NCI-H2227 treated with DMSO at 0.1 percent for 48 hours (cell line): ENCODE measurements around the gene FAM124A.

Experiments
- DNase-seq: peaks from one replicate; lab custom pipeline; 2025; lab: John Stamatoyannopoulos, UW

FAM124A gene, protein sequence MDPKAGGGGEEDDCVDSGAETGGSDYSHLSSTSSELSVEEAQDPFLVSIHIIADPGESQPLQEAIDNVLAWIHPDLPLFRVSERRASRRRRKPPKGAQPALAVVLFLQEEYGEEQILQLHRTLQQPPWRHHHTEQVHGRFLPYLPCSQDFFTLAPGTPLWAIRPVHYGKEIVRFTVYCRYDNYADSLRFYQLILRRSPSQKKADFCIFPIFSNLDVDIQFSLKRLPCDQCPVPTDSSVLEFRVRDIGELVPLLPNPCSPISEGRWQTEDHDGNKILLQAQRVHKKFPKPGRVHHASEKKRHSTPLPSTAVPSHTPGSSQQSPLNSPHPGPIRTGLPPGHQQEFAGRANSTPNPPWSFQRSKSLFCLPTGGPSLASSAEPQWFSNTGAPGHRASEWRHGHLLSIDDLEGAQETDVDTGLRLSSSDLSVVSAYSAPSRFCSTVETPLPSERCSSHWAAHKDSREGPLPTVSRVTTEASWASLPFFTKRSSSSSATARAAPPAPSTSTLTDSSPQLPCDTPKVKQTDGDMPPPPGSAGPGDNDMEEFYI

DNA sequence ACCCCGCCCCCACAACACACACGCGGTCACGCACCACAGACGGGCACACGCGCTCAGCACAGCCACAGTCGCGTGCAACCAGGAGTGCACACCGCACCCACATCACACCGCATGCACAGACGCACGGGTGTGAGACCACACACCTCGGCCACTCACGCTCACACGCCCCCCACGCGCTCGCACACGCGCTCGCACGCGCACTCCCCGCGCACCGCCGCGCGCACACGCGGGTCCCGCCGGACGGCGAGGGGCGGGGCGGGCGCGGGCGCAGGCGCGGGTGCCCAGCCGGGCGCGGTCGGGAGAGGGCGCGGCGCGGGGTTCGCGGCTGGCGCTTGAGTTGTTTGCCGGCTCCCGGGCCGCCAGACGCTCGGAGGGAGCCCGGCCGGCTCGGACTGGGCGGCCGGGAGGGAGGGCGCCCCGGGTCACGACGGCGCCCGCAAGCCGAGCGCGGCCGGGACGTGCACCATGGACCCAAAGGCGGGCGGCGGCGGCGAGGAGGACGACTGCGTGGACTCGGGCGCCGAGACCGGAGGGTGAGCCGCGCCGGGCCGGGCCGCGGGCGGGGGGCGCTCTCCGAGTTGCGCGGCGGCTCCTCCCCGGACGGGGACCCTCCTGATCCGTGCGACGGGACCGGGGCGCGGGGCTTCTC is at the start of gene FAM124A:
Gene FAM124A (plus strand): TSS at position 362 of the 649 bp plus-strand sequence. CDS start 104 bp downstream, at position 466.
- peak; percentile 11 for DNase-seq

DNA sequence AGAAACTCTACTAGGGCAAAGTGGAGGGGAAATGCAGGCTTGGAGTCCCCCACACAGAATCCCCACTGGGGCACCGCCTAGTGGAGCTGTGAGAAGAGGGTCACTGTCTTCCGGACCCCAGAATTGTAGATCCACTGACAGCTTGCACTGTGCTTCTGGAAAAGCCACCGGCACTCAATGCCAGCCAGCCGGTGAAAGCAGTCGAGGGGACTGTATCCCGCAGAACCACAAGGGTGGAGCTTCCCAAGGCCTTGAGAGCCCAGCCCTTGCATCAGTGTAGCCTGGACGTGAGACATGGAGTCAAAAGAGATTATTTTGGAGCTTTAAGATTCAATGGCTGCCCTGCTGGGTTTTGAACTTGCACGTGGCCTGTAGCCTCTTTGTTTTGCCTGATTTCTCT is 47.2 kb upstream of the FAM124A start:
- DNase-seq: no peak

DNA sequence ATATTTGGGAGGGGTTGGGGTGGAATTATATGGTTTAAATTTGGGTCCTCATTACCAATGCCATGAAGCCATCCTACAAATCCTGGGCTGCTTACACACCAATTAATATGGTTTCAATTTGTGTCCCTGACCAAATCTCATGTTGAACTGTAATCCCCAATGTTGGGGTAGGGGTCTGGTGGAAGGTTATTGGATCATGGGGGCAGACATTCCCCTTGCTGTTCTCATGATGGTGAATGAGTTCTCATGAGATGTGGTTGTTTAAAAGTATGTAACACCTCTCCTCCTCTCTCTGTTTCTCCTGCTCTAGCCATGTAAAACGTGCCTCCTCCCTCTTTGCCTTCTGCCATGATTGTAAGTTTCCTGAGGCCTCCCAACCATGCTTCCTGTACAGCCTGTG is 46.6 kb upstream of the FAM124A start:
- DNase-seq: no peak

DNA sequence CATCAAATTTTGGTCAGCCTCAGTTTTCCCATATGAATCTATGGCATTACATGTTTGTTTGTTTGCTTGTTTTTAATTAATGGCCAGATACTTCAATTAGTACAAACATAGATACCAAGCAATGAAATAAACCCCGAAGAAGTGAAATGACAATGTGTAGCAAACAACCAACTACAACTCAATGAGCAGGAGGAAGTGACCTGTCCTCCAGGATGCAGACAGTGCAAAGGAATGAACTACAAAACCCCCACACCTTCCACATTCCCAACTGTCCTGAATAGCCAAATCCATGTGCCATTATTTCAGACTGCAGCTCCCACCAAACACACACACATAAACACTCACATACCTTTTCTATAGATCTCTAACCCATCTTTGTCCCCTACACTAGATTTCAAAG is 45.0 kb upstream of the FAM124A start:
- no peak for DNase-seq

DNA sequence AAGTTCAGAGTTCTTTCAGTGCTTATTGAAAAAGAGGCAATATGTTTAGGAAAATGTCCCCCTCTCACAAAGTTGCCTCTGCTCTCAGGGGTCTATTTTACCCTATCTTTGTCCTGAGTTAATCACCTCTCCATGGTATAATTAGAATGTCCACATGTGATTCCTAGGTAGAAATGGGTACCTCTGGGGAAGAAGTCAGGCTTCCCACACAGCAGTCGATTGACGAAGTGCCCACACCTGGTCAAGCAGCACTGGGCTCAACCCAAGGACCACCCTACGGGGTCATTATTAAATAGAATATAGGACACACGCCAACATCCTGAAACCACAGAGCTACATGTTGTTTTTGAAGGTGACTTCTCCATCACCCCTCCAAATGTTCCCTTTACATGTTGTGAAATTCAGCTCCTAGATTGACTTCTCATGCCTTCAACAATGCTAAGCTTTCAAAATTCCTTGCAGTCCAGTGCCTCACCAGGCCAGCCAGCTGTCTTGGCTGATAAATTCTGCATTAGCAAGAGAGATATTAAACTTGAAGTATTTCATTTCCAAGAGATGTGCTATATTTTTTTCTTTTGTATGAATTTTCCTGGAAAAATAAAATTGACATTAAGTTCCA is 43.6 kb upstream of the FAM124A start:
- DNase-seq: no peak

DNA sequence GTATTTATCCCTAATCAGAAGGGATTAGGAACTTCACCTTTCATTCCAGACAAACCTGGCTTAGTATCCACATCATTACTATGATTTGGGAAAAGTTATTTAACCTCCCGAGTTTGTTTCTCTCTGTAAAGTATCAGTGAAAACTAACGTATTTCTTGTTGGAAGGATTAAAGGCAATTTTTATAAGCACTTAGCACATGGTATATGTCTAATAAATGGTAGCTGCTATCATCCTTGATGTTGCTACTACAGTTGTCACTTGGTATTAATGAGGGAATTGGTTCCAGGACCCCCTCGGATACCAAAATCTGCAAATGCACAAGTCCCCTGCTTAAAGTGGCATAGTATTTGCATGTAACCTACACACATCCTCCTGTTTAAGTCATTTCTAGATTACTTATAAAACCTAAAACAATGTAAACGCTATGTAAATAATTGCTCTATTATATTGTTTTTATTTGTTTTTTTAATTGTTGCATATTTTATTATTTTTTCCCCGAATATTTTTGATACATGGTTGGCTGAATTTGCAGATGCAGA is 42.7 kb upstream of the FAM124A start:
- no peak for DNase-seq

DNA sequence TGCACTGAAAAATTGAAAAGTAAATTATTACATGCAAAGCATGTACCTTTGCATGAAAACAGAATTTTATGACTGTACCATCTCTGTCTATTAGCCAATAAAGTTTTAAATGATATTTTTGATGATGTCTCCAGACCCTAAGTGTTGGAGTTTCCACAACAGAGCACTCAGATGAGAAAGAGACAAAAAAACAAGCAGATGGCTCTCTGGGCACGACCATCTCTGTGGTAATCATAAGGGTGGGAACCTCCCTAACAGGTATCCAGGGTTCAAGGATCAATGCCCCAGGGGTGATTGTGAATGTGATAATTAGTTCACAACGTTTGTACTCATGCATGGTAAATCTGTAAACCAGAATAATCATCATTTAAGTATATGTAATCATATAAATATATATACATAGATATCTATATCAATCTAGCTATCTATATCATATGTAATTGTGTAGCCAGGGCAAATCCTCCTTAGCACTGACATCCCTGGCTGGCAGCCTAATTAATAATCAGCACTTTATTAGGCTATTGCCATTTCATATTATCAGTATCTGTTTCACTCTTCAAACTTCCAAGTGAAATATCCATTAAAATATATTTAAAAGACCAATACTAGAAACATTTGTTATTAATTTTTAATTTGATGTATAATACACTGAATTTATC is 41.2 kb upstream of the FAM124A start:
- DNase-seq: no peak

DNA sequence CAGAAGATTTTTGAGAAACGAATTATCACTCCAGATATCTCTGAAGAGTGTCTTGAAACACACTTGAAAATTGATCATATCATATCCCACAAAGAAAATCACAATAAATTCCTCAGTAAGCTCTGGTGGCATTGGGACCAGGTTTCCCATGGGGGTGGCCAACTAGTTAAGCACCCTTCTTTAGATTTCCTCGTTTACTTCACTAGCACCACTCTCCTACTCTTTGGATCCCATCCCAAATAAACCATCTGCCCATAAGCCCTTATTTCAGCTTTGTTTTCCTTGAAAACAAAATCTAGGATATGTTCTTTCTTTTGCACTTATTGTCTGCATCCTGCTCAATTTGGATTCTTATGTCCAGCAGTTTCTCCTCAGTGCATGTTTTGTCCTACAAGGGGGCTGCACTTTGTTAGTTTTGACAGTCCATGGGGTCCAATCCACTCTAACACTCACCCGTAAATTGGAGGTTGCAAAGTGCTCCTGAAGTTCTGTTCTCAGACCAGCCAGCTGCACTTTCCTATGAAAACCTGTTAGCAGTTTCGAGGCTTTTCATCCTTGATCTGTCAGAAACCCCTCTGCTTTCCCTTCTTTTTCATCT is 40.3 kb upstream of the FAM124A start:
- no peak for DNase-seq

DNA sequence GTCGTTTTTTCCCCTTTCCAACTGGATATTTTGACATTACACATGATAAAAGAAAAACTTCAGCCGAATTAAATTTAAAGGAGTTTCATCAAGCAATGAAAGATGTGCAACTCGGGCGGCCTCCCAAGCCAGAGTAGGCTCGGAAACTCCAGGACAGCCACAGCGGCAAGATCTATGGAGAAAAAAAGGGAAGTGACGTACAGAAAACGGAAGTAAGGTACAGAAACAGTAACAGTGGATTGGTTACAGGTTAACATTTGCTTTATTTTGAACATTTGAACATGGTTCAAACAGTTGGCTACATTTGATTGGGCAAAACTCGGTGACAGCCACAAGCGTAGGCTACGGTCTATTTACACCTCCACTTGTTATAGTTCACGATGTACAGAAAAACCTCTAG is 30.5 kb upstream of the FAM124A start:
- DNase-seq: no peak

DNA sequence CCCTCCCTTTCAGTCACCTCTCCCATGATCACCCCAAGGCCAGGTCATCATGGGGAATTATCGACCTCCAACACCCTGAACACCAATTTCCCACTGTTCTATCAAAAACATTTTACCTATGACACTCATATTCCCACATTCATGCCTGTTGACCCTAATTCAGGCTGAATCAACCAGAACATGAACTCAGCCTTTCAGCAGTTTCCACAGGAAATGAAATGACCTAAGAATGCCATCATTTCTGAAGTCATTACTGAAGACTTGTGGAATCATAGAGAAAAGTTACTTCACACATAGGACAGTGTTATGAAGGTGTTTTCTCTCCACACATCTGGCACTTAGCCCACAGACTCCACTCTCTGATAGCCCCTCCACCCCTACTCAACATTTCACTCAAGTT is 29.9 kb upstream of the FAM124A start:
- no peak for DNase-seq

DNA sequence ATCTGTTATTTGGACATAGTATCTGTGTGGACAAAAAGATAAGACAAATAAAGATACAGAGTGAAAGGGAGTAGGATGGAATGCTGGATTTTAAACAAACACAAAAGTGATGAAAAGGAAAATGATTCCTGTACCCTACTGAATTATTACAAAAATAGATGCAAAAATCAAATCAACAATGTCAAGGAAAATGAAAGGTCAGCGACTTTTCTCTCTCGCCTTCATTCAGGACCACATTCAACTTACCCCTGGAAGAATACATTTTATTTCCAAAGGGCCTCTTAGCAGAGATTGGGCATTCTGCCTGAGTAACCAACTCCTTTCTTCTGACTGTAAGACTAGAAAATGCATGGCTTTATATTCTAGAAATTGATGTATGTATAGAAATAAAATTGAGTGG is 28.8 kb upstream of the FAM124A start:
- DNase-seq: no peak

DNA sequence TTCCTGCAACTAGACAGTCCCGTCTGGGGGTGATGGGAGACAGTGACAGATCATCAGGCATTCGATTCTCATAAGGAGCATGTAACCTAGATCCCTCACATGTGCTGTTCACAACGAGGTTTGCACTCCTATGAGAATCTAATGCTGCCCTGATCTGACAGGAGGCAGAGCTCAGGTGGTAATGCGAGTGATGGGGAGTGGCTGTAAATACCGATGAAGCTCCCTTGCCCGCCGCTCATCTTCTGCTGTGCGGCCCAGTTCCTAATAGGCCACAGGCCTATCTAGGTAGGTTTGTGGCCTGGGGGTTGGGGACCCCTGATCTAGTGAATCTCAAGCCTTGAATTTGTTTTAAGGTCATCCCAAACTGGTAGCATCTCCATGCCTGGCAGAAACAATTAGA is 27.3 kb upstream of the FAM124A start:
- no peak for DNase-seq

DNA sequence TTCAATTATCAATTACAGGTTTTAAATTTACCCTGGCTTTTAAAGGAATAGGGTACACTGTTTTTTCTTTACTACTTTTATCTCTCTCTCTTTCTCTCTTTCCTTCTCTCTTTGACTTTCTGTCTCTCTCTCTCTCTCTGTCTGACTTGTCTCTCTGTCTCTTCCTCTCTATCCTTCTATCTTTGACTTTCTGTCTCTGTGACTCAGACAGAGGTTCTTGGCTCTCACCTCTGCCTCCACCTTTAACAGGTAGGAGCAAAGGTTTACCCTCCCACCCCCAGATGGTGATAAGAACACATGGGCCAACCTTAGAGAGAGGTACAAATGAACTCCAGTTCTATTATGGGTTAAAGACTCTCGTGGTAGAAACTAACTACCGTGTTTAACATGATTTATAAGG is 20.3 kb upstream of the FAM124A start:
- DNase-seq: no peak

DNA sequence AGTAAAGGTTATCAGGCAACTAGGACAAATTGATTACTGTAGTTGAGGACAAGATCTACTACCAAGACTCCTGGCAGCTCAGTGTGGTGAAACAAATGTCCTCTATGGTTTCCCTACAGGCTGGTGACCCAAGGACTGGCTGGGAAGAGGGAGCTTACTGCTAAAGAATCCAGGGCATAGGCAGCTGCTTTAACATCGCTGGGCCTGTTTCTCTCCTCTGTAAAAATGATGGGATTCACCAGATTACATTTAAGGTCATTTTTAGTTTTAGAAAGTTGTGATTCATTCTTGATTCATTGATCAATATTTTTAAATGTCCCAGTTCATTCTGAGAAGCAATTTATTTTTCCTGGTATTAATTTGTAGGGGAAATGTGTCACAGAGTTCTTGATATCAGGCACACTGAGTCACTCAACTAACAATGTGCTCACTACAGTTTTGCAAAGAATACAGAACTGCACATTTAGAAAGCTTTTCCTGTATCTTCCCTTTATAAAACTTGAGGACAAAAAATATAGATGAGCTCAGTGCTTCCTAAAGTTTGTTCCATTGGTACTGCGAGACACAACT is 19.6 kb upstream of the FAM124A start:
- no peak for DNase-seq

DNA sequence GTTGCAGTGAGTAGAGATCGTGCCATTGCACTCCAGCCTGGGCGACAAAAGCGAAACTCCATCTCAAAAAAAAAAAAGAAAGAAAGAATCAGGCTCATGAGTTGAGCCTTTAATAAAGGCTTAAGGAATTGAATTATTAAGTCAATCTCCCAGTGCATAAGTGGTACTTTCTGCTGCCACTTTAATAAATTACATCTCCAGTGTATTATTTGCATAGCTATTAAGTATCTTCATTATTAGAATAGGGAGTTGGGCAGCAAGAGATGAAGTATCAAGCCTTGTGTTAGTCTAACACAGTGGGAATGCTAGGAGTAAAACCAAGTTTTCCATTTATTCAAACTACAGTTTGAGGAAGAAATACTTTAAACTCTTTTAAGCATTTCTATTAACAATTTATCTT is 15.6 kb upstream of the FAM124A start:
- DNase-seq: no peak

DNA sequence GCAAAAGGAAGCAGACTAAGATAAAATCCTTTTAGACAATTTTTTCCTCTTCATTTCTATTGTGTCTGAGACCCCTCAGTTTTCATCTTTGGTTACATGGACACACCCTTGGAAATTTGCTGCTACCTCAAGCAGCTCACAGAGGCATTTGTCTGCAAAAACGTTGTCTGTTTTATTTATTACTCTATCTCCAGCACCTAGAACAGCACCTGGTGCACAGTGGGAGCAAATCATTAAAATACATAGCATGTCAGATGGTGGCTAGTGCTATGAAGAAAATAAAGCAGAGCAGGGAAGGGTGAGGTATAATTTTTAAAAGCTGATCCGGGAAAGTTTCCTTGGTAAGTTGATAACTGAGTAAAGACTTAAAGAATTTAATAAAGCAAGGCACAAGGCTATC is 14.3 kb upstream of the FAM124A start:
- DNase-seq: no peak

DNA sequence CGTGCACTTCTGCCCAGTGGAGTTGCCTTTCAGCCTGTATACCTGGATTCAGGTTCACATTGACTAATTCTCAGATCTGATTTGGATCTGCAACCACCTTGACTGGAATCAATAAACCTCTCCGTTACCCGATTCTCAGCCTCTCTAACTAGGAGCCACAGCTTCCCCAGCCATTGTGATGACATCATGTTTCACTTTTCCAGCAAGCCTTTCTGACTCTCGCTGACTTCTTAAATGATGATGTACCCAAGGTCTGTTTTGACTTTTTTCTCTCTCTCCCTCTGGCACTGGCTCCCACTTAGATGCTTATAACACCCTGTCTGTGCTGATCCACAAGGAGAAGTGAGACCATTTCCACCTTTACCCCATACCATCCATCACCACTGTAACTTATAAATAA is 13.5 kb upstream of the FAM124A start:
- DNase-seq: no peak

DNA sequence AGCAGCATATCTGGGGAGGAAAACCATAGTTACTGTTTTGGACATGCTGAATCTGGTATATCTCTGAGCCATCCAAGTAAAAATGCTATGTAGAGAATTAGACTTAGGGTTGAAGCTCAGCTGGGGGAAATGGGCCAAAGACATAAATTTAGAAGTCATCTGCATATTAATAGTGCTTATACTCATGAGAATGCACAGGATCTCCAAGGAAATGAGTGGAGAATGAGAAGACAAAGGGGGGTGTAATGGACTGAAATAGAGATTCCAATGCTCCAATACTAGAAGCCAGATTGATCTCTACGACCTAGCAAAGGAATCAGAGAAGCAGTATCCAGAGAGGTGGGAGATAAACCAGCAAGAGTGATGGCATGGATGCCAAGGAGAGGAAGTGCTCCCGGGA is 10.3 kb upstream of the FAM124A start:
- no peak for DNase-seq

DNA sequence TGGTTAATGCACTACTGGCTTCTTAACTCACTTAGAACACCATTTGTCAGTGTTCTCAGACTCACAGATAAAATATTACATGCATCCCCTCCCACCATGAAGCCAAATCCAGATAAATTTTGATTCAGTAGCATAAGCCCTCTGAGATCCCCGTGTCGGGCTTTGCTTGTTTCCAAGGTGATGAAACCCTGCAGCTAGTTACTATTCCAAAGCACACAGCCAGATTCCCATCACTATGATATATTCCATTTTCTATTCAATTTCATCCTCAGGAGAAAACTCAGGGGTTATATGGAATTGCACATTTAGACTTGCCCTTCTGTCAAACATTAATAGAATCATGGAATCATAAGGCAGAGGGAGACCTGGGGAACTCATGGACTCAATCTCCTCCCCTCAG is 9.4 kb upstream of the FAM124A start:
- no peak for DNase-seq

DNA sequence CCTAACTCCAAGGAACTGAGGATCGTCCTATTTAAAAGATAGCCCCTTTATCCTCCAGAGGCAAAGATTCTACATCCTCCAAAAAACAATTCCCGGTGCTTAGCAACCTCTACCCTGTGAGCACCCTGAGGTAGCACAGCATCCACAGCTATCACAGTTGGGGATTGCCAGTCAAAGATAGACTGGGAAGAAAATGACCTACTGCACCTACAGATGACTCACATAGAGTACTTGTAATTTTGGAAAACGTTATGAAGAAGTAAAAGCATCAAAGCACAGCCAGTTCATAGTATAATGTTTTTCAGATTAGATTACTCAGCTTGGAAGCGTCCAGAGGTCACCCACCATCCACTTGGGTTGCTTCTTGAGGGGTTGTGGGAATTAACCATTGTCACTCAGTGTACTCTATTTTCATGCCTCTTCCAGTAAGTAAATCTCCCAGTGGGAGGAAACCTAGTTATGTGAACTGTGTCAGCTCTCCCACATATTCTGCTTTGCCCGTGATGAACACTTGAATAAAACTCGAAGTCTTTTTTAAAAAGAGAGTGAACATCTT is 8.9 kb upstream of the FAM124A start:
- DNase-seq: peak; percentile 11

DNA sequence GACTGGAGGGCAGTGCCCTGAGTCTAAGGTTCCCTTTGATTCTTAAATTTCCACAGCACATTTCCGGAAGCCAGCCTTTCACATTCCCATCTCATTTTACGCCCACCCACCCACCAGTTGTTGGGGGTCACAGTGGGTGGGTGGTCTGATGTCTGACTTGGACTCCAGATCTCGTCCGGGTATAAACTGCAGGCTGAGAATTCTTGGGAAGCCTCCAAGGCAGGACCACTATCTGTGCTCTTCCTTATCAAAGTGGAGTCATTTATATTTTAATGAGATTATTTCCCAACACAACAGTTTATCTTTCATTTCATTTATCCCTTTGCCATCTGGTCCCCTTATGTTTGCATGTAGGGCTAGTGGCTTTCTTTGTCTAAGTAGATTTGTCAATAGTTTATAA is 3.6 kb upstream of the FAM124A start:
- DNase-seq: no peak
